ENCODE data around the gene RGCC.

GRCh38 chr13:41503356-41503755, 46.0 kb downstream of the RGCC start:
- no peak for TF ChIP-seq CTCF (IDR thresholded peaks at IDR 0.05)
- no peak for TF ChIP-seq REST (IDR thresholded peaks at IDR 0.05)
- no peak for TF ChIP-seq ESRRA (IDR thresholded peaks at IDR 0.05; ENCODE audit: borderline replicate concordance, low read length)
